Stimulated activated CD4-positive, alpha-beta T cell treated with anti-CD3 and anti-CD28 coated beads, Interleukin-1b, Interleukin-23, amount 100 ng/mL, for 4 hours (primary cell): Measurements from ENCODE around the gene SCD.
"Not testable (repeated sequence)": the region's sequence is repeated elsewhere in the genome, so short reads cannot be mapped to it uniquely, and the experiment has no call there.

ENCODE experiments used
- DNase-seq, 2 donors: peaks; one replicate each; pipeline ENCODE4 v3.0.0-alpha.2; 2020; ENCODE audit warnings: low read depth in 2 of 2

The SCD gene

DNA sequence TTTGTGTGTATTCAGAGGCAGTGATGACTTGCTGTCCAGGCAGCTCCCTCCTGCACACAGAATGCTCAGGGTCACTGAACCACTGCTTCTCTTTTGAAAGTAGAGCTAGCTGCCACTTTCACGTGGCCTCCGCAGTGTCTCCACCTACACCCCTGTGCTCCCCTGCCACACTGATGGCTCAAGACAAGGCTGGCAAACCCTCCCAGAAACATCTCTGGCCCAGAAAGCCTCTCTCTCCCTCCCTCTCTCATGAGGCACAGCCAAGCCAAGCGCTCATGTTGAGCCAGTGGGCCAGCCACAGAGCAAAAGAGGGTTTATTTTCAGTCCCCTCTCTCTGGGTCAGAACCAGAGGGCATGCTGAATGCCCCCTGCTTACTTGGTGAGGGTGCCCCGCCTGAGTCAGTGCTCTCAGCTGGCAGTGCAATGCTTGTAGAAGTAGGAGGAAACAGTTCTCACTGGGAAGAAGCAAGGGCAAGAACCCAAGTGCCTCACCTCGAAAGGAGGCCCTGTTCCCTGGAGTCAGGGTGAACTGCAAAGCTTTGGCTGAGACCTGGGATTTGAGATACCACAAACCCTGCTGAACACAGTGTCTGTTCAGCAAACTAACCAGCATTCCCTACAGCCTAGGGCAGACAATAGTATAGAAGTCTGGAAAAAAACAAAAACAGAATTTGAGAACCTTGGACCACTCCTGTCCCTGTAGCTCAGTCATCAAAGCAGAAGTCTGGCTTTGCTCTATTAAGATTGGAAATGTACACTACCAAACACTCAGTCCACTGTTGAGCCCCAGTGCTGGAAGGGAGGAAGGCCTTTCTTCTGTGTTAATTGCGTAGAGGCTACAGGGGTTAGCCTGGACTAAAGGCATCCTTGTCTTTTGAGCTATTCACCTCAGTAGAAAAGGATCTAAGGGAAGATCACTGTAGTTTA lies 15.8 kb downstream of the SCD start:
- DNase-seq = no peak

DNA sequence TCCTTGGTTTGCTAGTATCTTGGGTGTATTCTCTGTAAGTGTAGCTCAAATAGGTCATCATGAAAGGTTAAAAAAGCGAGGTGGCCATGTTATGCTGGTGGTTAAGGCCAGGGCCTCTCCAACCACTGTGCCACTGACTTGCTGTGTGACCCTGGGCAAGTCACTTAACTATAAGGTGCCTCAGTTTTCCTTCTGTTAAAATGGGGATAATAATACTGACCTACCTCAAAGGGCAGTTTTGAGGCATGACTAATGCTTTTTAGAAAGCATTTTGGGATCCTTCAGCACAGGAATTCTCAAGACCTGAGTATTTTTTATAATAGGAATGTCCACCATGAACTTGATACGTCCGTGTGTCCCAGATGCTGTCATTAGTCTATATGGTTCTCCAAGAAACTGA lies 17.1 kb downstream of the SCD start:
- DNase-seq = no peak

DNA sequence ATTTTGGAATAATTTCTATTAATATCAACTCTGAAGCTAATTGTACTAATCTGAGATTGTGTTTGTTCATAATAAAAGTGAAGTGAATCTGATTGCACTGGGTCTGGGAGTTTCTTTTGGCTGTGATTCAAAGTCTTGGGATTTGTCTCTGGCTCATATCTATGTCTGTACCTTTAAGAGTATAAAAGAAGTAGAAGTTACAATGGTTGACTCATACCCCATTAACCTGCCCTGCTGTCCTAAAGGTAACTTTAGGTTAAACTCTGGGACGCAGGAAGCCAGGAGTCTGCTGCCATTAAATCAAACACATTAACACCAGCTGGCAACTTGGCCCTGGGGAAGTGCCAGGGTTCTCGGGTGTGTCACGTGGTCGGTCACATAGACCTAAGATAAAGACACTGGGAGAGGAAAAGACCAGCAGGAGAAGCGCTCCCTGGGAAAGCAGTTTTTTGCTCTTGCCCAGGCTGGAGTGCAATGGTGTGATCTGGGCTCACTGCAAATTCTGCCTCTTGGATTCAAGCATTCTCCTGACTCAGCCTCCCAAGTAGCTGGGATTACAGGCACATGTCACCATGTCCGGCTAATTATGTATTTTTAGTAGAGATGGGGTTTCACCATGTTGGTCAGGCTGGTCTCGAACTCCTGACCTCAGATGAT lies 17.8 kb downstream of the SCD start:
- no peak for DNase-seq

DNA sequence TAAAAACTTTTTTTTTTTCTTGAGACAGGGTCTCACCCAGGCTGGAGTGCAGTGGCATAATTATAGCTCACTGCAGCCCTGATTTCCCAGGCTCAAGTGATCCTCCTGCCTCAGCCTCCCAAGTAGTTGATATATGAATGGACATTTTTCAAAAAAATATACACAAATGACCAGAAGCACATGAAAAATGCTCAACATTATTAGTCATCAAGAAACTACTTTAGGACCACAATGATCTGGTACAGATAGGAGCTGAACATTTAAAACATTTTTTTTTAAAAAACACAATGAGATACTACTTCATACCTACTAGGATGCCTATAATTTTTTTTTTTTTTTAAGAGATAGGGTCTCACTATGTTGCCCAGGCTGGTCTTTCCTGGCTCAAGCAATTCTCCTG lies 21.7 kb downstream of the SCD start:
- DNase-seq = no peak

DNA sequence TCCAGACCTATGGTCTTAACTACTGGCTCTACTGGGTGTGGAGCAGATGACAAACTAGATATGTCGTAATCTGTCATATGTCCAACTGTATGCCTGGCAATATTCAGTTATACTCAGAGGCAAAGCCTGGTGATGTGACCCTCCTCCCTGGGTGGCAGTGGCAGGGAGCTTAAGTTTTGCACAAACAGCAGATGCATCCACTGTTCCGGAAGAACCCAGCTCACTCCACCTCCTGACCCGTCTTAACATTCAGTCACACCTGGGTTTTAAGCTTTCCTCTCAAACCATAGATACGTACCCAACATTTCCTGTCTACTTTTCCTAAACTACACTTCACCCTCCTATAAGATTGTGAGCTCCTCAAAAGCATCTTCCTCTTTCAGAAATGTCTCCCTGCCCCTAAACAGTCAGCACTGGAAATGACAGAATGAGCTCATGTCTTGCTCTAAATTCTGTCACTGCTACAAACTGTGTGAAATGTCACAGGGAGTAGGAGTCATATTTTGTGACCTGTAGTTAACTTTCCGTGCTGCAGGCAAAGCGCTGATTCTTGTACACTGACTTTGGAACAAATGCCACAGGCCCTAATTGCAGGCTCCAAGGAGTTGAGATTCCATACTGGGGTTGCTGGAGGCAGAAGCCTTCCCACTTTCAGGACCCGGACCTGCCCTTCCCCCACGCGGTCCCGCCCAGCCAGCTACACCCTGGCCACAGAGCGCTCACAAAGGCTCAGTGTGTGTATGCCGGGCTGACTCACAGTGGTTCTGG lies 23.9 kb downstream of the SCD start:
- peak; percentile 24 to 32 for DNase-seq

DNA sequence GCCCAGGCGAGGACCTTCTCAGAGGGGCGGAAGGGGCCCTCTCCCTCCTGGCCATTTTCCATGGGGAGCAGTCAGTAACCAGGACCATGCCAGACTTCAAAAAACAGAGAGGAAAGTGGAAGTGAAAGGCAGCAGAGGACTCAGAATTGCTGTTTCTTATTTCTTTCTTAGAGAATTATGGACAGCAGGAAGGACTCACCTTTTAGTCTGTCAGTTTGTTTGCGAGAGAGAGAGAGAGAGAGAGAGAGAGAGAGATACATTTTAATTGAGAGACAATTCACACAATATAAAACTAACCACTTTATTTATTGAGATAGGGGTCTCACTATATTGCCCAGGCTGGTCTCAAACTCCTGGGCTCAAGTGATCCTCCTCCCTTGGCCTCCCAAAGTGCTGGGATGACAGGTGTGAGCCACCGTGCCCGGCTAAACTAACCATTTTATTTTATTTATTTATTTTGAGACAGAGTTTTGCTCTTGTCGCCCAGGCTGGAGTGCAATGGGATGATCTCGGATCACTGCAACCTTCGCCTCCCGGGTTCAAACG lies 24.5 kb downstream of the SCD start:
- DNase-seq = no peak

DNA sequence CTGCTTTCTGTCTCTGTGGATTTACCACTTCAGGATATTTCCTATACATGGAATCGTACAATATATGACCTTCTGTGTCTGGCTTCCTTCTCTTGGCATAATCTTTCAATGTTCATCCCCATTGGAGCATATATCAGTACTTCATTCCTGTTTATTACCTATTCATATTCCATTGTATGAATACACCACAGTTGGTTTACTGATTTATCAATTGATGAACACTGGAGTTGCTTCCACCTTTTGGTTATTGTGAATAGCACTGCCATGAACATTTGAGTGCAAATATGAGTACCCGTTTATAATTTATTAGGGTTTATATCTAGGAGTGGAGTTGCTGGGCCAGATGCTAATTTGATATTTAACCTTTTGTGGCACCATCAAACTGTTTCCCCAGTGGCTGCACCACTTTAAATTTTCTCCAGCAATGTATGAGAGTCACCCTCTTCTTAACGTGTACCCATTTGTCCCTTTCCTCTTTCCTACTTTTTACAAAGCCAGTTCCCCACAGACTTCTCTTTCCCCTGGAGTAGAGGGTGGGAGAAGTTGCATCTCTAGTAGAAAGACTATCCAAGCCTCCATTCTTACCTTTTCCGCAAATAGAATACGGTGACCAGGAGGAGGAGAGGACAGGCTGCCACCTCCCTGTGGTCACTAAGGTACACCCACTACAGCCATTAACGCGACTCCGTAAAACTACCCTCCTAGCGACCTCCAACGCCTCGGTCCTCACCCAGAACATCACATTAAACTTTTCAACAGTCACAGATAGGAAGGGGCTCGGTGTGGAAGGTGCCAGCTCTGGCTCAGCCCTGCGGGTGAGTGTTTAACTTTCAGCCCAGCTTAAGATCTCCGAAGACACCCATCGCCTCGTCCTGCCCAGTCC lies 25.6 kb downstream of the SCD start:
- no peak for DNase-seq

DNA sequence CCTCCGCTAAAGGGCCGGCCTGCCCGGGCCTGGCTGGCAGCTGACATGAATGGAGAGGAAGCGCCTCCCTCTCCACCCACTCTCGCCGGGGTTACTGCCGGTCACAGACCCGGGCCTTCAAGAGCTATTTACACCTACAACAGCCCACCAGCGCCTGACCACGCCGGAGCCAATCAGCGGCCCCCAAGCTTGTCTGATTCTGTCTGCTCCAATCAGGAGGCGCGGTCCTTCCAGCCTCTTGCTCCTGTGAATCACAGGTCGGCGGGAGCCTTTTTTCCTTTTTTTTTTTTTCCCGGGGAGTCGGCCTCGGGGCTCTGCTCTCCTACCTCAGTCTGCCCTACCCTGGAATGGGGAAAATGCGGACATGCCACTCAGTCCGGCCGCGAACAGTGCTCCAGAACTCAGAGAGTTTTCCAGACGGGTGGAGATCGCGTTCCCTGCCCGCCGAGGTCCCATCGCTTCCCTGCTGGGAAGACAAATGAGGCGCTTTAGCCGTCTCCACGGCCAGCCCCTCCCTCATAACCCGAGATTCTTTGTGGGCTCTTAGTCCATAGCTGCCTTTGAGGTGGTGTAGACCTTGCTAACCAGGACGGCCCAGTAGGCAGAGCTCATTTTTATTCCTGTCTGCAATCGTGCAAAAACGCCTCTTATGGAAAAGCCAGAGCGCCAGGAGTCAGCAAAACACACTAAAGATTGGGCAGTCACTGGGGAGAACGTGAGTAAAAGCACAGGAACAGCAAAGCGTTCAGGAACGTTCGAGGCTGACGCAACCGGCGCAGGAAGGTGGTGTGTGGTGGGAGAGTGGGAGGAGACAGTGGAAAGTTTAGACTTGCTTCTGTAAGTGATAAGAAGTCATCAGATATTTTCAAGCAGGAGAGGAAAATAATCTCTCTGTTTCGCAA lies 26.5 kb downstream of the SCD start:
- peak; percentile 71 for DNase-seq

DNA sequence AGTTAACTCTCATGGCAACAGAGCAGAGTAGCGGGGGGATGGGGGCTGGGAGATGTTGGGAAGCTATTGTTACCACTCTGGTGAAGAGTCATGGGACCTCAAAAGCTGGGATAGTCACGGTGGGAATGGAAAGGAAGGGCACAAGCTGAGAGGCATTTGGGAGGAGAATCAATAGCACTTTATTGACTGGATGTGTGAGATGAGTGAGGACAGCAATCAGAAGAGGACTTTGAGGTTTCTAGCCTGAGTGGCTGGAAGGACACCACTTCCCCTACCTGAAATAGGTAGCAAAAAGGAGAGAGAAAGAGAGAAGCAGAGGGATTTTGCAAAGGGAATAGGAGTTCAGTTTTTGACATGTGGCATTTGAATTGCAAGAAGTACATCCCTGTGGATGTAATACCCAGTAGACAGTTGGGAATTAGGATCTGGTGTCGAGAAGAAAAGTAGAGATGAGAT lies 27.2 kb downstream of the SCD start:
- no peak for DNase-seq

DNA sequence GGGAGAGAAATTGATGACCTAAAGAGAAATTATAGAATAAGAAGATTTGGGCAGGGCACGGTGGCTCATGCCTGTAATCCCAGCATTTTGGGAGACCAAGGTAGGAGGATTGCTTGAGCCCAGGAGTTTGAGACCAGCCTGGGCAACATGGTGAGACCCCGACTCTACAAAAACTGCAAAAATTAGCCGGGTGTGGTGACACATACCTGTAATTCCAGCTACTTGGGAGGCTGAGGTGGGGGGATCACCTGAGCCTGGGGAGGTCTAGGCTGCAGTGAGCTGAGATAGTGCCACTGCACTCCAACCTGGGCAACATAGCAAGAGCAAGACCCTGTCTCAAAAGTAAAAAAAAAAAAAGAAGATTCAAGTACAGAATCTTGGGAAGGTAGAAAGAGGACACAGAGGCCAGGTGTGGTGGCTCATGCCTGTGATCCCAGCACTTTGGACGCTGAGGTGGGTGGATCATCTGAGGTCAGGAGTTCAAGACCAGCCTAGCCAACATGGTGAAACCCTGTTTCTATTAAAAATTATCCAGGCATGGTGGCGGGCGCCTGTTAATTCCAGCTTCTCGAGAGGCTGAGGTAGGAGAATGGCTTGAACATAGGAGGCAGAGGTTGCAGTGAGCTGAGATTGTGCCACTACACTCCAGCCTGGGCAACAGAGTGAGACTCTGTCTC lies 27.8 kb downstream of the SCD start:
- DNase-seq = not testable (repeated sequence)

DNA sequence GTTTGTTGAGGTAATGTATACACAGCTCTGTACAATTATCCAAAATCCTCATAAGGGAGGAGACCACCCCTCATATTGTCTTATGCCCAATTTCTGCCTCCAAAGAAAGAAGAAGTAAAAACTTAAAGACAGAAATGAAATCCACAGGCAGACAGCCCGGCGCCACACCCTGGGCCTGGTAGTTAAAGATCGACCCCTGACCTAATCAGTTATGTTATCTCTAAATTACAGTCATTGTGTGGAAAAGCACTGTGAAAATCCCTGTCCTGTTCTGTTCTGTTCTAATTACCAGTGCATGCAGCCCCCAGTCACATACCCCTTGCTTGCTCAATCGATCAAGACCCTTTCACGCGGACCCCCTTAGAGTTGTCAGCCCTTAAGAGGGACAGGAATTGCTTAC lies 29.6 kb downstream of the SCD start:
- not testable (repeated sequence) for DNase-seq

DNA sequence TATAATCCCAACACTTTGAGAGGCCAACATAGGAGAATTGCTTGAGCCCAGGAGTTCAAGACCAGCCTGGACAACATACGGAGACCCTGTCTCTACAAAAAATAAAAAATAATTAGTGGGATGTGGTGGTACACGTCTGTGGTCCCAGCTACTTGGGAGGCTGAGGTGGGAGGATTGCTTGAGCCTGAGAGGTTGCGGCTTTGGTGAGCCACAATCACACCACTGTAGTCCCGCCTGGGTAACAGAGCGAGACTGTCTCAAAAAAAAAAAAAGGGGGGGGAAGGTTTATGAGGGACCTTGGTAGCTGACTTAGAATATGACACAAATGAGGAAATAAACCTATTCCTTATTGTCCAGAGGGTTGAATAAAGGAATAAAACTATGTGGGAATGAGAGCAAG lies 30.8 kb downstream of the SCD start:
- no peak for DNase-seq

DNA sequence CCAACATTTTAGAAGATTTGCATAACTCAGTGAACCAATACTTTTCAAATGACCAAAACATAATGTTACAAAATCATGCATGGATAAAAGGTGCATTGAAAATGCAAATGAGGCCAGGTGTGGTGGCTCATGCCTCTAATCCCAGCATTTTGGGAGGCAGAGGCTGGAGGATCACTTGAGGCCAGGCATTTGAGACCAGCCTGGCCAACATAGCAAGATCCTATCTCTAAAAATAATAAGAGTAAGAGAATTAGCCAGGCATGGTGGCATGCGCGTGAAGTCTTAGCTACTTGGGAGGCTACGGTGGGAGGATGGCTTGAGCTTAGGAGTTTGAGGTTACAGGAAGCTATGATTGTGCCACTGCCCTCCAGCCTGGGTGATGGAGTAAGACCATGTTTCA lies 33.4 kb downstream of the SCD start:
- no peak for DNase-seq

DNA sequence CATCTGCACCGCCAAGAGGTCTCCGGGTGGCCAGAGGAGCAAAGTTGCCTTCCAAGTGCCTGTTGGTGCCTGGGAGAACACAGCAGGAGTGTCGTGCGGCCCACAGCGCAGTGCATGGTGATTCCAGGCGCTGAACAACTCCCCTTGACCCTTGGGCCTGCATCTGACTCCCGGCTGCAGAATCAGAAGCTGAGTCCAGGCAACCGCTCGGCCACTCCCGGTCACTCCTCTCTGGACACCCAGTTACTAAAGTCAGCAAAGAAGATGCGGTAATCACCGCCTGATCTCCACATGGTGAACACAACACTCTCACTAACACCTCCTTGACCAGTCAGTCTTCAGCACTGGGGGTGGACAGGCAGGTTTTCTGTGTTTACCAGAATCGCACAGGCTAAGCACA lies 35.5 kb downstream of the SCD start:
- DNase-seq = no peak

DNA sequence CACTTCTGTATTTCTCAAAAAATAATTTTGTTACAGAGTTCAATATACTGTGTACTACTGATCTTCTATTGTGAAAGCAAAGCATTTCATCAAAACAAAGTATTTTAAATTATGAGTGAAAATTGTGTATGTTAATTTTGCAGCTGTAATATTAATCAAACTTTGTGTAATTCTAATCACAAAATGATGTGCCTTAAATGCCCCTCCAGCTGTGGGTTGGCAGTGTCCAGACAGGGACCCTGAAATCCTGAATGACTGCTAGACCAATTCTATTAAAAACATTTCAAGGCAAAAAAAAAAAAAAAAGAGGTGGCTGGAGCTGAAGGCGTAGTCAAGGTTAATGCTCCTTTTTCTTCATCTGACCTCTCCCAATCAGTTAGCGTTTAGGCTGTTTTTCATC lies 36.2 kb downstream of the SCD start:
- no peak for DNase-seq

DNA sequence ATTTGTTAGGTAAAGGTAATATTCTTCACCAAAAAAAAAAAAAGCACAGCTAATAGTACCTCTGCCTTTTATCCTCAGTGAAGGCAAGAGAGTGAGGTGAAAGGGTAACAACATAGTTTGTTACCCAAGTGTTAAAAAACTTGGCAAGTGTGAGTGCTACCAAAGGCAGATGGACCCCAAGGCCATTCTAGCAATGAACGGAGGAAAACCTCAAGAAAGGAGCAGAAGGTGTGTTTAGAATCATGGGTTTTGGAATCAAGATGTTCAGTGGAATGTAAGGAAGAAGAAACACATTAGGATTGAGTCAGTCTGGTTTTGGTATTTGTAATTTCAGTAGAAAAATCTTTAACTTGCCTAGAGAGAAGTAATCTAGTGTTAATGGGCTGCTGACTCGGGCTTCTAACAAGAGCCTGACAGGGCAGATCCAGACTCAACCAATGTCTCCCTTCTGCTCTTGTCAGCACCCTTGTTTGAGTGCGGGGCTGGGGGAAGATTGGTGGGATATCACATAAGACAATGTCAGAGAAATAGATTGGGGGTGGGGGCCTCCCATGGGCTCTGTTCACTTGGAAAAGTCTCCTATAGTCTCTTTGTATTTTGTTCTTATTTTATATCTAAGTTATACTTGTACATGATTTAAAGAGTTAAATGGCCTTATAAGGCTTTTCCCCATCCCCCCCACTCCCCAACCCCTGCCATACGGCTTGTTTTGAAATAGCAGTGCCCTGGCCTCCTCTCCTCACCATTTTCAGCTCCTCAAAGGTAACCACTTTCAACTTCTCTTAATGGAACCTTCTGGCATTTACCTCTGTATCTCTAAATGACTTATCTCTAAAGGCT lies 44.4 kb downstream of the SCD start:
- no peak for DNase-seq

DNA sequence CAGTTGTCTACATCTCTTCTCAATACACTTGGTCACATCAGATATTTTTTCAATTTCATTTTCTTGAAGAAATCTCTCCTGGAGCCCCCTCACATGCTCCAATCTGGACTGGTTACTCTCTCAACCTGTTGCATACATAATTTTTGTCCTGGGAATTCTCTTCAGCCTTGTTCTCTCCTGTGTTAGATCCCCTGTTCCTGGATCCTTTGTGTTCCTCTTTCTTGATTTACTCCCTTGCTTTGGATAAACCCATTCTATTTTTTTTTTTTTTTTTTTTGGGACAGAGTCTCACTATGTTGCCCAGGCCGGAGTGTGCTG lies 45.6 kb downstream of the SCD start:
- no peak for DNase-seq

DNA sequence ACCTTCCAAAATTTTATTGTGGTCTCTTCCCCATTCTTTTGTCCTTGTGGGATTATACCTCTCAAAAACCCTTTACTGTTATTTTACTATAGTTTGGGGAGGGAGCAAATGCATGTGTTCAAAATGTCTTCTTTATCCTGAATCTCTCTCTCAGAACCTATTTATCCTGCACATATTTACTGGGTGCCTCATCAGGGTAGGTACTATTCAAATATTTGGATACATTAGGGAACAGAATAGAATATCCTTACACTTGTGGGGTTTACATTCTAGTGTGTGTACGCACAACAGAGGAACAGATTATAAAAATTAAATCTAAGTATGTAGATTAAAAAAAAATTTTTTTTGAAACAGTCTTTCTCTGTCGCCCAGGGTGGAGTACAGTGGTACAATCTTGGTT lies 48.6 kb downstream of the SCD start:
- no peak for DNase-seq

DNA sequence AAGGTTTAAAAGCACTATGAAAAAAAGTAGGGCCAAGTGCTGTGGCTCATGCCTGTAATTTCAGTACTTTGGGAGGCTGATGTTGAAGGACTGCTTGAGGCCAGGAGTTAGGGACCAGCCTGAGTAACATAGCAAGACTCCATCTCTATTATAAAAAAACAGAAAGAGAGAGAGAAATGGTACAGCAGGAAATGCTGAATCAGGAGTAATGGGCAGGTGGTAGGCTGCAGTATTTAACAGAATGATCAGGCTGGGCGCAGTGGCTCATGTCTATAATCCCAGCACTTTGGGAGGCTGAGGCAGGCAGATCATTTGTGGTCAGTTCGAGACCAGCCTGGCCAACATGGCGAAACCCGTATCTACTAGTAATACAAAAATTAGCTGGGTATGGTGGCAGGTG lies 49.6 kb downstream of the SCD start:
- DNase-seq = no peak
